Fibroblast of skin of left quadriceps (primary cell): ENCODE measurements around the gene ISG15.
"Not testable (repeated sequence)": the region's sequence is repeated elsewhere in the genome, so short reads cannot be mapped to it uniquely, and the experiment has no call there.

Source experiments
- DNase-seq, 2 experiments: peaks; one replicate each; pipeline ENCODE4 v3.0.0-alpha.2; 2013; ENCODE audit warnings: low read depth in 2 of 2

Gene ISG15

DNA sequence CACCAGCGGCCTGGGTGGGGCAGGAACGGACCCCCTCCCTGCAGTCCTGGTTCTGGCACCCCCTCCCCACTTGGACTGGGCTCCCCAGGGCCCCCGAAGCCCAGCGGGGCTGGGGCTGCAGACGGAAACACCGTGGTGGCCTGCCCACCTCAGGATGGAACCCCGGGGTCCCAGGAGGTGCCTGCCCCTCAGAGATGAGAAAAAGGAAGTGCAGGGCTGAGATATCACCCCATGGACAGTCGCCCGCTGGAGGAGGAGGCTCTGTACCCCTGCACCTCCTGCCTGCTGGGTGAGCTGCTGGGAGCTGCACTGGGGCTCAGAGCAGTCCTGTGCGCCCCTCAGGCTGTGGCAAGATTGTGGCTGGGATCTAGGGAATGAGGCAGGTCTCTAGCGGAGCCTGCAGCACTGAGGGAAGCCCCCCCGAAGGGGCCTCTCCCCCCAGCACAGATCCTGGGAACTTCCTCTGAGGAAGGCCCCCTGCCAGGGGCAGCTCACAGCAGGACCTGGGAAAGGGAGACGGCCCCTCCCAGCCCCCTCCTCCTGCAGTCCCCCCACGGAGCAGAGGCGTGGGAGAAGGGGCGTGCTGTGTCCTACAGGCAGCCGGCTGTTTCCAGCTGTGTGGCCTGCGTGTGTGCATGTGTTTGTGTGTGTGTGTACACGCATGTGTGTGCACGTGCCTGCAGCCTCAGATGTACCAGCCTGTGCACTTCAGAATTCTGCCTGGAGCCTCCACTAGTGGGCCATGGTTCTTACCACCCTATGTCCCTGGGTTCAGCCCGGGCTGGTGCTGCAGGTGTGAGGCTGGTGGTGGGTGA lies 13.5 kb downstream of the ISG15 start:
- DNase-seq = no peak

DNA sequence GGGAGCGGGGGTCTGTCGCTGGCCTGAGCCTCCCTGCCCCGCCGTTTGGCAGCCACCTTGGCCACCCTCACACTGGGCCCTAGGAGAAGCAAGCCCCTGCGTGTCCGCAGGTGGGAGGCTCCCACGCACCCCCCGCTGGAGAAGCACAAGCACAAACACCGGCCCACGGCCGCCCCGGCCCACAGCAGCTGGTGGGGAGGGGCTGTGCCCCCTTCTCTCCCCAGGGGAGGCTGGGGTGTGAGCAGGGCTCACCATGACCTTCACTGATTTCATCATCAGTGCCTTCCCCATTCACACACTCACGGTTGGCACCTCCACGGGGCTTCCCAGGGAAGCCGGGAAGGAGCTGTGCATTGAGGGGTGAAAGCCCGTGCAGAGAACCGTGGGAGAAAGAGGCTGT lies 14.5 kb downstream of the ISG15 start:
- no peak for DNase-seq

DNA sequence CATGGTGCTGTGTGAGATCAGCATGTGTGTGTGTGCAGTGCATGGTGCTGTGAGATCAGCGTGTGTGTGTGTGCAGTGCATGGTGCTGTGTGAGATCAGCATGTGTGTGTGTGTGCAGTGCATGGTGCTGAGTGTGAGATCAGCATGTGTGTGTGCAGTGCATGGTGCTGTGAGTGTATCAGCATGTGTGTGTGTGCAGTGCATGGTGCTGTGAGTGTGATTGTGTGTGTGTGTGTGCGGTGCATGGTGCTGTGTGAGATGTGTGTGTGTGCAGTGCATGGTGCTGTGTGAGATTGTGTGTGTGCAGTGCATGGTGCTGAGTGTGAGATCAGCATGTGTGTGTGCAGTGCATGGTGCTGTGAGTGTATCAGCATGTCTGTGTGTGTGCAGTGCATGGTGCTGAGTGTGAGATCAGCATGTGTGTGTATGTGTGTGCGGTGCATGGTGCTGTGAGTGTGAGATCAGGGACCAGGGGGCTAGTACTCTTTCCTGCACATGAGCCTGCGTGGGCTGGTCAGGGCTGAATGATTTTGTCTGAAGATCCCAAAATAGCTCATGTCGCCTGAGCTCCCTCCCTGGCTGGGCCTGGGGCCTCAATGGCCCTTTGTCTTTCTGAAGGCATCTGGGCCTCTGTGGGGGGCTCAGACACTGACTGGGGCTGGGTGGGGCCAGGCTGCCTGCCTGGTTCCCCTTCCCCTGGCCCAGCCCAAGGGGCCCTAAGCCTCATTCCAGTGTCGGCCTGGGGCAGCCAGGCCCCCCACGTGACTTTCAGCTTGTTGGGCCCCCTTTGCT lies 17.8 kb downstream of the ISG15 start:
- not testable (repeated sequence) for DNase-seq

DNA sequence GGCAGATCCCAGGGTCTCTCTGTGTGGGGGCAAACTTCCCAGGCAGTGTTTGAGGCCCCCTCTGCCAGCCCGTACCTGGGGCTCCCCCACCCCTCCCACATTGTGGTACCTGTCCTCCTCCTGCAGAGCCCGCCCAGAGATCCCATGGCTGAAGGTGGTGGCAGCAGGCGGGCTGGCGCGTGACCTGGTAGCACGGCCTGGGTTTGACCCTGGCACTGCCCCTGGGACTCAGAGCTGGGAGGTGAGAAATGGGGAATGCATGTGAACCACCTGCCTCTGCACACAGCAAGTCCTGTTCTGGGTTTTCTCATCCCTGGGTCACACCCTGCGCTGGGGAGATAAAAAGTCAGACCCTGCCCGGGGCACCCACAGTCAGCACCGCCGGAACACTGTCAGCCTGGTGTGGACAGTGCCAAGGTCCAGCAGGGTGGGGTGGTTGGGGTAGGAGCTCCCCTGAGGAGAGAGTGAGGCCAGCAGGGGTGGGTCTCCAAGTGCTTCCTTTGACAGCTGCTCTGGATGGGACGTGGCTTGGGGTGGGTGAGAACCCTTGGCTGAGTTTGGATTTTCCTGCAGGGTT lies 18.4 kb downstream of the ISG15 start:
- no peak for DNase-seq

DNA sequence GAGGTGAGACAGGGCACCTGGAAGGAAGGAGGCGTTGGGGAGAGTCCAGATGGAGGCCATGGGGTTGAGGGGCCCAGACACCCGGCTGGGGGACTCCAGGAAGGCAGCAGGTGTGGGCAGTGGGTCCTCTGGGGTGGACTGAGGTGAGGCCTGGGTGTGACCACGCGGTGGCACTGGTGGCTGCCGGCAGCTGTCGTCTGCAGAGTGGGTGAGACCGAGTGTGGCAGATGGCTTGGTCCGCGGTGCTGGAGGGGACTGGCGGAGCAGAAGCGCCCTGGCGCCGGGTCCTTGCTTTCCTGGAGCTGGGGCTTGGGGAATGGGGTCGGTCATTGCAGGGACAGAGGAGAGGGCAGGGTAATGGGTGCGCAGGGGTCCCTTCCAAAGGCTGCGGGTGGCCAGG lies 19.1 kb downstream of the ISG15 start:
- no peak for DNase-seq

DNA sequence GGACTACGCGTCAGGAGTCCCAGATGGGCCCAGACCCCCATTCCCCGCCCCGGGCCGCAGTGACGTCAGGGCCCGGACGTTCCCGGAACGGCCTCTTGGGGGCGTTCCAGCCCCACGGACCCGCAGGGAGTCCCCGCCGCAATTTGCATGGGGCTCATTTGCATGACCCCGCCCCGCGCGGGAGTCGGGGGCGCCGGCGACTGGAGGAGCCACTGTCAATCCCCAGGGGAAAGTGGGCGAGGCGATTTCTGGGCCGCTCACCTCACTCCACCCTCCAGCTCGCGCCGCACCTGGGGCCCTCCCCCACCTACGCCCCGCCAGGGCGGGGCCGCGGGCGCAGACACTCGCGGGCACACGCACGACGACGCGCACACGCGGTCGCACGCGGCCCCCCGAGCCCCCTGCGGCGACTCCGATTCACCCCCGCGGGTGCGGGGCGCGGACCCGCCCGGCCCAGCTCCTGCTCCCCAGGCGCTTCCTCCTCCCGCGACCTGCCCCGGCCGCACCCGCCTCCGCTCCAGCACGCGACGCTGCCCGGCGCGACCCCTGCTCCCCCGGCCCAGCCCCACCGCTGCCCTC lies 19.8 kb downstream of the ISG15 start:
- DNase-seq = peak; percentile 32 to 40

DNA sequence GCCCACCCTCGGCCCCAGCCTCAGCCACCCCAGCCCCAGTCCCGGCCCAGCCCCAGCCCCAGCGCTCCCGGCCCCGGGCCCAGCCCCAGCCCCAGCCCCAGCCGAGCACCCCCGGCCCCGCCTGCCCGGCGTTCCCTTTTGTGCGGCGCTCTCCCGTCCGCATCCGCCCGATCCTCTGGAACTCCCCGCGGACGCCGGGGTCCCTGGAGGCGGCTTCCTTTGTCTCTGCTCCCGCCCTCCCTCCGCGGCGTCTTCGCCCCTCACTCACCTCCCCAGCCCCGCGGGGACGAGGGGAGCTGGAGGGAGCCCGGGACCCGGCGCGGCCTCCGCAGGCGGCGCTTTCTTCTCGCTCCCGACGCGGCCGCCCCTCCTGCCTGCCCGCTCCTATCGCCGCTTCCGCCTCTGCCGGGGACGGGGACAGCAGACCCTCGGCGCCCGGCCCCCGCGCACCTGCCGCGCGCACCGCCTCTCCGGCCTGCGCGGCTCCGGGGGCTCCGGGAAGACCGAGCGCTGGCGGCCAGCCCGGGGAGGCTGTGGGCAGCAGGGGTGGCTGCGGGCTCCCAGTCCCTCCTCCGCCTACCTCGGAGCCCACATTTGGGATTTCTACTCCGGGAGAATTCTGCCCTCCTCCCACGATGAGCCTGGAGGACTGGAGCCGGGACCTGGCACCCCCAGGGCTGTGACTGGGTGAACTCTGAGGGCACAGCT lies 20.6 kb downstream of the ISG15 start:
- no peak for DNase-seq

DNA sequence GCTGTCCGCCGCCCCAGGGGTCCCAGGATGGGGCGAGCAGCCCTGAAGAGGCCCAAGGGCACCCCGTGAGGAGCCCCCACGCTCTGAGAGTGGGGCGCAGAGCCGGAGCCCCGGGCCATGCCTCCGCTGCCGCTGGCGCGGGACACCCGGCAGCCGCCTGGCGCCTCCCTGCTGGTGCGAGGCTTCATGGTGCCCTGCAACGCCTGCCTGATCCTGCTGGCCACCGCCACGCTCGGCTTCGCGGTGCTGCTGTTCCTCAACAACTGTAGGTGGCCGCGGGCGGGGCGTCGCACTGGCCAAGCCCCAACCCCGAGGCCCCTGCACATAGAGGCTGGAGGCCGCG lies 21.1 kb downstream of the ISG15 start:
- no peak for DNase-seq

DNA sequence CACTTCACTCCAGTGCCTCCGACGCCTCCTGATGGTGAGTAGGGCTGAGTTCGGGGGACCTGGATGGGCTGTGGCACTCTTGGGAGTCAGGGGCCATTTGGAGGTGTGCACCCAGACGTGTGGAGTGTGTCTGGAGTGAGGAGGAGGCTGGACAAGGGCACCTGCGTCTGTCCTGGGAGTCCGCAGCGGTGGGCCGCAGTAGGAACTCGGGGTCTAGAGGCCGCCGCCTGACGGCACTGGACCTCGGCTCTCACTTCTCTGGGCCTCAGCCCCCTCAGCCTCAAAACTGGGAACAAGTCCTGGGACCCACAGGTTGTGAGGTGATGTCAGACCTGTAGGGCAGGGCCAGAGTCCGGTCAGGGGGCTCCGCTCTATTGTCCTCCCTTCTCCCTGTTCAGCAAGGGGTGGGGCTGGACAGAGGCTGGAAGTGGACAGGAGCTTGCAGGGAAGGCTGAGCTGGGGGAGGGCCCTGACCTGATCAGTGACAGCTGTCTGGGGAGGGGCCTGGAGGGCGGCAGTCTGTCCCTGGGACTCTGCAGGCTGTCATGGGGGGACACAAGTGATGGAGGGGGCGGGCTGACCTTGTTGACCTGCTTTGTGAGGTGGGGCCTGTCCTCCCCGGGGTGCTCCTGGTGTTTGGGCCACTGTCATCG lies 22.1 kb downstream of the ISG15 start:
- DNase-seq = no peak

DNA sequence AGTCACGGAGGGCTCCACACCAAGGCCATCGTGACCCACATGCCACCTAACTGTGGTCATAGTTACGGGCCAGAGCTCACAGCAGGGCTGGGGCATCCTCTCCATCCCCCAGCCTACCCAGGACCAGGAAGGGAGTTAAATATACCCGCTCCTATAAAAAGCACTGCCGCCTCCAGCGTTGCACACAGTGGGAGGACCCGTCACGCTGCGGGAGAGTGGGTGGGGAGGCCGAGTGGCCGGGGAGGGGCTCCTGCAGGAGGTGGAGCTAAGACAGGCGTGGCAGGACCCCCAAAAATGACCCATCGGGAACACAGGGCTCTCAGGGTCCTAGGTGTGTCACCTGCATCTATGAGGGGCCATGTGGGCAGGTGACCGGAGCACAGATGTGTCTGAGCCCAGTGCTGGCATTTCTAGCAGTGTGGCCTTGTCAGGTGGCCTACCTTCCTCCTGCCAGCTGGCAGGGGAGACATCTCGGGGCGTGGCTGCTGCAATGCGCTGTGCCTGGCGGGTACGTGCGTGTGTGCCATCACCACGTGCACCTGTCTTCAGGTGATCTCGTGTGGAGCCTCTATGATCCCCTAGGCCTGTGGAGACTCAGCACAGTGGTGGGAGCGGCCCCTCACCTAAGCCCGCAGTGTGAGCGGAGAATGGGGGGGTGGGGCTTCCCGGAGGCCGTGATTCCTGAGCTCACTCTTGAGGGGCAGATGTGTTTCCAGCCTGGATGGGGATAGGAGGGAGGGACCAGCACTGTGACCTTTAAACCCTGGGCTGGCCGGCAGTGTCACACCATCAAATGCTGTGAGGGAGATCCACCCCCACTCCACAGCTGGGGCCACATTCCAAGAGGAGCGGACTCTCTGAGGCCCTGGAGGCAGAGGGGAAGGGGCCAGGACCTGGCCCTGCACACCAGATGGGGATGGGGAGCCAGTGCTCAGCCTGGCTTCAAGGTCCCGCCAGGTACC lies 24.4 kb downstream of the ISG15 start:
- DNase-seq = no peak

DNA sequence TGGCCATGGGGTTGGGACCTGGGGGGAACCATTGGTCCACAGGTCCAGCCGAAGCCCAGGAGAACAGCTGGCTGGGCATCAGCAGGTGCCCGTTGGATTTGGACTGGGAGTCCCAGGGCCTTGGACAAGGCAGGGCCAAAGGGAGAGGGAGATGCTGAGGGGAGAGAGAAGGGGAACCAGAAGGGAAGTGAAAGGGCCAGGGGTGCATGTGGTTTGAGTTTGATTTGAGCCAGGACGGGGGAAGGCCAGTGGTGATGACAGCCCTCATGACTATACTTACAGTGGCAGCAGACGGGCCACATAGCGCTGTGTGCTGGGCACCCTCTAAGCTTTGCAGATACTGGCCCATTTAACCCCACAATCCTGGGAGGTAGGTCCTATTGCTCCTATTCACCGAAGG lies 25.4 kb downstream of the ISG15 start:
- DNase-seq = no peak

DNA sequence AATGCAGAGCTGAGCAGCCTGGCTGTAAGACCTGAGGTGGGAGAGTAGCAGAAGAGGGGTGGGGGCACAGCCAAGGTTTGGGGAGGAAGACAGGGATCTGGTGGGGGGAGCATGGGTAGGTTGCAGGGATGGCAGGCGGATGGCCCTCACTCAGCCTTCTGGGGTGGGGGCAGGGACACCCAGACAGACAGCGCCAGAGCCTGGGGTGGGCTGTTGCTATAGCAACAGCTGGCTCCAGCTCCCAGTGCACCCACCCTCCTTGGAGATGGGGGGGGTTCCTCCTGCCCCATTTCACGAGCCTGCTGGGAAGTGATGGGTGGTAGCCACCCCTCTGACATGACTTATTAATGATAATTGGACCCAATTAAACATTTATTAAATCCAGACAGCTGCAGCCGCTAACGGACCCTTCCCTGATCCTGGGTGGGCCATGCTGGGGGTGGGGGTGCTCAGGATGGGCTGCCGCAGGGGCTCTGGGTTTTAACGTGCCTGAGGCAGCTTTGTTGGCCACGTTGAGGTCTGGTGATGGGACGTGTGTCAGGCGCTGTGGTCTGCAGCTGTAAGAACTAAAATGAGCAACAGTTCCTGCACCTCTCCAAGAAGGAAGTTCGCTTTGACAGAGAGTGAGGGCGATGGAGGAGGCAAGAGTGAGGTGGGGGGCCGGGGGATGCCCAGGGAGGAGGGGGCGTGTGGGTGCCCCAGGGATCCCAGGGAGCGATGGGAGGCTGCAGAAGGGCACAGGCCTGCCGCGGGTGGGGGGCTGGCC lies 26.0 kb downstream of the ISG15 start:
- no peak for DNase-seq

DNA sequence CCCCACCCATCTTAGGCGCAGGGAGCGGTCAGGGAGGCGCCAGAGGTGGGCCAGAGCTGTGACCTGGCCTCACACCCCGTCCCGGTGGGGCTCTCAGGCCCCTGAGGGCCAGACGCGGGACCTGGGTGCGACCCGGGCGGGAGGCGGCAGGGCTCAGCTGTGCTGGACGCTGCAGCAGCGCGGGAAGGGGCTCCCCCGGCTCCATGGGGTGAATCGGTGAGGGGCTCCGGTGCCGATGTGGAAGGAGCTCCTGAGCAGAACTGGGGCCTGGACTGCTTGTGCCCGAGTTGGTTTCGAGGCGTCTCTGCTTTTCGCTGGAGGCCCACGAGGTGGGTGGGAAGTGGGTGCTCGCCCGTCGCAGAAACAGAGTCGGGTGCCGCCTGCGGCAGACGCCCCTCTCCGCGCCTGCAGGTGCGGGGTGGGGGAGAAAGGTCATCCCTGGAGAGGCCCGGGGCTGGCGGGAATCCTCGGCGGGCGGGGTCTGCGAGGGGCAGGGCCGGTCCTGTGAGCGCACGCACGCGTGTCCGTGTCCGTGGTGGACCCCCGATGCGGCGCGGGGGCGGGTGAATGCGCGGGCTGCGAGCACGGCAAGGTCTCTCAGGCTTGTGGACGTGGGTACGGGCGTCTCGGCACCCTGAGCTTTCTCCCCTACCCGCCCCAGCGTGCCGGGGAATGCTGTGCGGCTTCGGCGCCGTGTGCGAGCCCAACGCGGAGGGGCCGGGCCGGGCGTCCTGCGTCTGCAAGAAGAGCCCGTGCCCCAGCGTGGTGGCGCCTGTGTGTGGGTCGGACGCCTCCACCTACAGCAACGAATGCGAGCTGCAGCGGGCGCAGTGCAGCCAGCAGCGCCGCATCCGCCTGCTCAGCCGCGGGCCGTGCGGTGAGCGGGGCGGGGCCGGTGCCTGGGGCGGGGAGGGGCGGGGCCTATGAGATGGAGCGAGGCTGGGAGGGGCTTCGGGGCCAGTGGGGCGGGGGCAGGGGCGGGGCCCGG lies 27.0 kb downstream of the ISG15 start:
- peak; percentile 67 to 73 for DNase-seq

DNA sequence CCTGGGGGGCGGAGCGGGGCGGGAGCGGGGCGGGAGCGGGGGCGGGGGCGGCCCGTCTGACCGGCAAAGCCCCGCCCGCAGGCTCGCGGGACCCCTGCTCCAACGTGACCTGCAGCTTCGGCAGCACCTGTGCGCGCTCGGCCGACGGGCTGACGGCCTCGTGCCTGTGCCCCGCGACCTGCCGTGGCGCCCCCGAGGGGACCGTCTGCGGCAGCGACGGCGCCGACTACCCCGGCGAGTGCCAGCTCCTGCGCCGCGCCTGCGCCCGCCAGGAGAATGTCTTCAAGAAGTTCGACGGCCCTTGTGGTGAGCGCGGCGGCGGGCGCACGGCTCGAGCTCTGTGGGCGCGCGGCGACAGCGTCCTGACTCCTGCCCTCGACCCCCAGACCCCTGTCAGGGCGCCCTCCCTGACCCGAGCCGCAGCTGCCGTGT lies 27.8 kb downstream of the ISG15 start:
- no peak for DNase-seq

DNA sequence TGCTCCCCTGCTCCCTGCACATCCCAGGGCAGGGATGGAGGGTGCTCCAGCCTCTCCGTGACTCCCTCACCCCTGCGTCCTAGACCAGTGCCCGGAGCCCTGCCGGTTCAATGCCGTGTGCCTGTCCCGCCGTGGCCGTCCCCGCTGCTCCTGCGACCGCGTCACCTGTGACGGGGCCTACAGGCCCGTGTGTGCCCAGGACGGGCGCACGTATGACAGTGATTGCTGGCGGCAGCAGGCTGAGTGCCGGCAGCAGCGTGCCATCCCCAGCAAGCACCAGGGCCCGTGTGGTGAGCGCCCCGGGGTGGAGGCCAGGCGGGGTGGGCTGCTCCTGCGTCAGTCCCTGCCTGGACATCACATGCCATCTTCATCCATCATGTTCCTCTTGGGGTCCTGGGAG lies 28.6 kb downstream of the ISG15 start:
- no peak for DNase-seq

DNA sequence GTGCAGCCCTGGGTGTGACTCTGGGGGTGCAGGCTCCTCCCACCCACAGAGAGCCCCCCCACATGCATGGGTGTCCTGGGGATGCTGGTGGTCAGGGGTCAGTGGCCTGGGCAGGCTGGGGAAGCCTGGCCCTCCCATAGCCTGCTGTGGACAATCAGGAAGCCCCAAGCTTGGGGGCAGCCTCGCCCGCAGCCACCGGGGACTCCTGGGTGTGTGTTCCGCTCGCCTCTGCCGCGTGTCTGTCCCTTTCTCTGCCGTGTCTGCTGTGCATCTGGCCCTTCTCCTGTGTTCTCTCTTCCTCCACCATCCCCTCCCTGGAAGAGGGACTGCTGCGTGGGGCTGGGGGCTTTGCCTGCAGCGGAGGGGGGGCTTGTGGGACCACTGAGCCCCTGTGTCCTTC lies 29.5 kb downstream of the ISG15 start:
- no peak for DNase-seq

DNA sequence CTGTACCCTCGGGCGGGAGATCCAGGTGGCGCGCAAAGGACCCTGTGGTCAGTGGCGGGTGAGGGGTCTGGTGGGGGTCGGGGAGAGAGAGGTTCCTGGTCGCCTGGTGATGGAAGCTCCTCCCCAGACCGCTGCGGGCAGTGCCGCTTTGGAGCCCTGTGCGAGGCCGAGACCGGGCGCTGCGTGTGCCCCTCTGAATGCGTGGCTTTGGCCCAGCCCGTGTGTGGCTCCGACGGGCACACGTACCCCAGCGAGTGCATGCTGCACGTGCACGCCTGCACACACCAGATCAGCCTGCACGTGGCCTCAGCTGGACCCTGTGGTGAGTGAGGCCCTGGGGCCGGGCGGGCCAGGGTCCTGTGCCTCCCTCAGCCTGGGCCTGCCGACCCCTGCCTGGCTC lies 30.1 kb downstream of the ISG15 start:
- no peak for DNase-seq

DNA sequence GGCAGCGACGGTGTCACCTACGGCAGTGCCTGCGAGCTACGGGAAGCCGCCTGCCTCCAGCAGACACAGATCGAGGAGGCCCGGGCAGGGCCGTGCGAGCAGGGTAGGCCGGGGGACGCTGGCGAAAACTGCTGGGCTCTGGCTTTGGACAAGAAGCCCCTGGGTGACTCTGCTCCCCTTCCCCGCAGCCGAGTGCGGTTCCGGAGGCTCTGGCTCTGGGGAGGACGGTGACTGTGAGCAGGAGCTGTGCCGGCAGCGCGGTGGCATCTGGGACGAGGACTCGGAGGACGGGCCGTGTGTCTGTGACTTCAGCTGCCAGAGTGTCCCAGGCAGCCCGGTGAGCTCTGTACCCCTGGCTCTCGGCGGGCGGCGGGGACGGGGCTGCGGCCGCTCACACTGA lies 30.6 kb downstream of the ISG15 start:
- no peak for DNase-seq
